ENCODE measurements around the gene CD320.

CD320 gene

DNA sequence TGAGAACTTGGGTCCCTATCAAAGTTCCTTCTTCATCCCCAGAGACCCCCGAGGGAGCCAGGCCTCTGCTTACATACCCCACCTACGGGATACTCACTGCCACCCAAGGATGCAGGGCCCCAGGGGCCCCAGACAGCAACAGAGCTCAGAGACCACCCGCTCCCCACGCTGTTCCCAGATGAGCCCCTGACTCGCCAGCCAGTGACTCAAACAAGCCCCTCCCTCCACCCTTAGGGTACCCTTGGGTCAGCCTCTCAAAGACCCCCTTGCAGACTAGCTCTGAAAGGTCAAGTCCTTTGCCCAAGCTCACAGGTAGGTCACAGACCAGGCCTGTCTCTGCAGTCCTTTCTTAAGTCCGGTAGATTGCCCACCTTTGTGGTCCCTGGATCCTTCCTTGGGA is 45.7 kb downstream of the CD320 start:
- TF ChIP-seq, protein P1, sequence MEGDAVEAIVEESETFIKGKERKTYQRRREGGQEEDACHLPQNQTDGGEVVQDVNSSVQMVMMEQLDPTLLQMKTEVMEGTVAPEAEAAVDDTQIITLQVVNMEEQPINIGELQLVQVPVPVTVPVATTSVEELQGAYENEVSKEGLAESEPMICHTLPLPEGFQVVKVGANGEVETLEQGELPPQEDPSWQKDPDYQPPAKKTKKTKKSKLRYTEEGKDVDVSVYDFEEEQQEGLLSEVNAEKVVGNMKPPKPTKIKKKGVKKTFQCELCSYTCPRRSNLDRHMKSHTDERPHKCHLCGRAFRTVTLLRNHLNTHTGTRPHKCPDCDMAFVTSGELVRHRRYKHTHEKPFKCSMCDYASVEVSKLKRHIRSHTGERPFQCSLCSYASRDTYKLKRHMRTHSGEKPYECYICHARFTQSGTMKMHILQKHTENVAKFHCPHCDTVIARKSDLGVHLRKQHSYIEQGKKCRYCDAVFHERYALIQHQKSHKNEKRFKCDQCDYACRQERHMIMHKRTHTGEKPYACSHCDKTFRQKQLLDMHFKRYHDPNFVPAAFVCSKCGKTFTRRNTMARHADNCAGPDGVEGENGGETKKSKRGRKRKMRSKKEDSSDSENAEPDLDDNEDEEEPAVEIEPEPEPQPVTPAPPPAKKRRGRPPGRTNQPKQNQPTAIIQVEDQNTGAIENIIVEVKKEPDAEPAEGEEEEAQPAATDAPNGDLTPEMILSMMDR (IDR thresholded peaks at IDR 0.05; ENCODE audit: extremely low read depth, insufficient read depth, missing control alignments): no peak
- no peak for DNase-seq (ENCODE audit: low spot score)
- in situ Hi-C loops (cut with MboI; ENCODE audit: low pct_unique_long_range_greater_than_20kb, low sequenced_read_pairs, unreplicated experiment): no loop called here

DNA sequence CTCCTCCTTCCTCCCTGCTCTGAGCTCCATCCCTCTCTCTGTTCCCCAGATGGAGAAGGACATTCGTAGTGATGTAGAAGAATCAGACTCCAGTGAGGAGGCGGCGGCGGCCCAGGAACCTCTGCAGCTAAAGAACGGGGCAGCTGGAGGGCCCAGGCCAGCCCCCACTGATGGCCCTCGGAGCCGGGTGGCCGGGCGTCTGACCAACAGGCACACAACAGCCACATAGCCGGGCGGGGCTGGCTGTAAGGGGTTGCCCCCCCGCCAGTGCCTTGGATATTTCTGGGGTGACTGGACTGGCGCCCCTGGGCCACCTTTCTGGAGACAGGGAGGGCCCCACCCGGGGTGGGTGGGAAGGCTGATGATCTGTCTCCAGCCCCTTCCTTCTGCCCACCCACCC is 46.3 kb downstream of the CD320 start:
- in situ Hi-C loops (cut with MboI; ENCODE audit: low pct_unique_long_range_greater_than_20kb, low sequenced_read_pairs, unreplicated experiment): no loop called here
- DNase-seq (ENCODE audit: low spot score): no peak

DNA sequence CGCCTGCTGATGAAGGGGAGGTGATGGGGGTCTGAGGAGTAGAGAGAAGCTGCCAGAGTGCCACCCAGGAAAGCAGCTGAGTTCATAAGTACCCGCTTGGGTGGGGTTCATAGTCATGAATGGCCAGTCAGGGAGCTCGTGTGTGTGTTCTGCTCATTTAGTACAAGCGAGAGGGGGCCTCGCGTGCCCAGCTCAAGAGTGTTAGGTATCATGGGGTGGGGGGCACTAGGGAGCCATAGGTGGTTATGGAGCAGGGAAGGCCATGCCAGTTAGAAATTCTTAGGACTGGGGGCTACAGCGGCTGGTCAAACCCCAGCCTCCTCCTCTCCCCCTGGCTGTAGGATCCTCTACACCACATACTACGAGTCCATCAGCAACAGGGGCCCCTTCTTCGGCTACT is 46.8 kb downstream of the CD320 start:
- TF ChIP-seq, protein P1 (IDR thresholded peaks at IDR 0.05; ENCODE audit: extremely low read depth, insufficient read depth, missing control alignments): no peak
- DNase-seq (ENCODE audit: low spot score): no peak
- in situ Hi-C loops (cut with MboI; ENCODE audit: low pct_unique_long_range_greater_than_20kb, low sequenced_read_pairs, unreplicated experiment): no loop called here

More for the DNA sequence above, 46.3 kb downstream of the CD320 start:
- TF ChIP-seq, protein P1 (IDR thresholded peaks at IDR 0.05; ENCODE audit: extremely low read depth, insufficient read depth, missing control alignments): no peak

DNA sequence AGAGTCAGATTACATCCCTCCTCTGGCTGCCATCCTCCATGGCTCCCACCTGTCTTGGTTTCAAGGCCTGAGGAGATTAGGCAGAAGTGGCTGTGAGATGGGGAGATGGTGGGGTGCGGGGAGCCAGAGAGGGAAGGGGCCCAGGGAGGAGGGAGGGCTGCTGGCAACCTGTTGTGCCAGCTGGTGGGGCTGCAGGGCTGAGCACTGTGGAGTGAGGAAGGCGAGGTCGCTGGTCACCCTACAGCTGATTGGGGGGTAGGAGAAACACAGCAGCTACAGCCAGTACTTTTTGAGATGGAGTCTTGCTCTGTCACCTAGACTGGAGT is 48.3 kb downstream of the CD320 start:
- in situ Hi-C loops (cut with MboI; ENCODE audit: low pct_unique_long_range_greater_than_20kb, low sequenced_read_pairs, unreplicated experiment): no loop called here
- TF ChIP-seq, protein P1 (IDR thresholded peaks at IDR 0.05; ENCODE audit: extremely low read depth, insufficient read depth, missing control alignments): no peak
- no peak for DNase-seq (ENCODE audit: low spot score)

DNA sequence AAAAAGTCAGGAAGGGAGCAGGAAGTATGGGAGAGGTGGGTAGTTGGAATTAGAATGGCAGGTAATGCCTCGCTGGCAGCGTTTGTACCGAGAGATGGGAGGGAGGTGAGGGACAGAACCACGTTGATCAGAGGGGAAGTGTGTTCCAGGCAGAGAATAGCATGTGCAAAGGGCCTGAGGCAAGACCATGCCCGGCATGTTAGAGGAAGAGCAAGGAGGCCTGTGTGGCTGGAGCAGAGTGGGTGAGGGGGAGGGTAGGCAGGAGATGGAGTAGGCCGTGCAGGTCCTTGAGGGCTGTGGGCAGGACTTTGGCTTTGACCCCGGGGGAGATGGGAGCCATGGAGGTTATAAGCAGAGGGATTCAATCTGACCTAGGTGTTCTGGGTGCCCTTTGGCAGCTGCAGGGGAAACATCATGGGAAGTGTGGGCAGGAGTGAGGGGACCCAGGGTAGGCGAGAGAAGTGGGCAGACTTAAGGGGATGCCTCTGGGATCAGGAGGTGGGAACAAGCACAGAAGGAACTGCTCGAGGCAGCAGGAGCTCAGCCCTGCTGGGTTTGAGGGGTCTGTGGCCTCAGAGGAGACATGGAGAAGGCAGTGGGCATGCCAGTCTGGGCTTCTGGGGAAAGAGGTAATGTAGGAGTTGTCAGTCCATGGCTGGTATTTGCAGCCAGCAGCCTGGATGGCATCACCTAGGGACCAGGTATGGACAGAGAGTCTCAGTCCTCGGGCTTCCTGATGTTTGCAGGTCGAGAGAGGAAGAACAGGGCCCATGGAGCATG is 48.8 kb downstream of the CD320 start:
- TF ChIP-seq, protein P1 (IDR thresholded peaks at IDR 0.05; ENCODE audit: extremely low read depth, insufficient read depth, missing control alignments): no peak
- in situ Hi-C loops (cut with MboI; ENCODE audit: low pct_unique_long_range_greater_than_20kb, low sequenced_read_pairs, unreplicated experiment): no loop called here
- DNase-seq (ENCODE audit: low spot score): no peak

DNA sequence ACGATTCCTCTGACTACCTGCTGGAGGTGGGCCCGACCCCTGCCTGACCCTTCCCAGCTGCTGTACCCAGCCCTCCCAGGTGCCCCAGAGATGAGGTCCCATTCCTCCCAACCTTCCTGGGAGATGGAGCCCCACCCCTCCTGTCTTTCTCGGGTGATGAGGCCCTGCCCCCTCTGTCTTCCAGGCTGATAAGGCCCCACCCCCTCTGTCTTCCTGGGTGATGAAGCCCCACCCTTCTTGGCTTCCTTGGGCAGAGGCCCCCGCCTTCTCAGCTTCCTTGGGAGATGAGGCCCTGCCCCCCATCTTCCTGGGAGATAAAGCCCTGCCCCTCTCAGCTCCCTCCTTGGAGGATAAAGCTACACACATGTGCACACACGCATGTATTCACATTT is 51.1 kb downstream of the CD320 start:
- in situ Hi-C loops (cut with MboI; ENCODE audit: low pct_unique_long_range_greater_than_20kb, low sequenced_read_pairs, unreplicated experiment): no loop called here
- TF ChIP-seq, protein P1 (IDR thresholded peaks at IDR 0.05; ENCODE audit: extremely low read depth, insufficient read depth, missing control alignments): no peak
- no peak for DNase-seq (ENCODE audit: low spot score)
